OCI-LY7 (cell line): ENCODE measurements around the gene NCAPD2.

ENCODE experiments used
- CTCF ChIP-seq: fragments of 200-600 bp; sonication (generic); conservative IDR thresholded peaks from 2 replicates; pipeline ENCODE4 v1.5.1; 2014; ENCODE audit warnings: mild to moderate bottlenecking, antibody characterized with exemption, low read length, moderate library complexity, mixed read lengths
- EZH2phosphoT487 ChIP-seq: fragments of 200-600 bp; sonication (generic); IDR thresholded peaks from 2 replicates; pipeline ENCODE4 v1.6.1; 2018; ENCODE audit warnings: low read depth, borderline replicate concordance, mild to moderate bottlenecking, mixed run types, antibody characterized with exemption, low read length, moderate library complexity, mixed read lengths

GRCh38 chr12:6555018-6555691 lies 61.3 kb downstream of the NCAPD2 start:
- TF ChIP-seq CTCF (no peak), EZH2phosphoT487 (no peak)
